ENCODE data around the gene ZNF214.

ZNF214 gene

DNA sequence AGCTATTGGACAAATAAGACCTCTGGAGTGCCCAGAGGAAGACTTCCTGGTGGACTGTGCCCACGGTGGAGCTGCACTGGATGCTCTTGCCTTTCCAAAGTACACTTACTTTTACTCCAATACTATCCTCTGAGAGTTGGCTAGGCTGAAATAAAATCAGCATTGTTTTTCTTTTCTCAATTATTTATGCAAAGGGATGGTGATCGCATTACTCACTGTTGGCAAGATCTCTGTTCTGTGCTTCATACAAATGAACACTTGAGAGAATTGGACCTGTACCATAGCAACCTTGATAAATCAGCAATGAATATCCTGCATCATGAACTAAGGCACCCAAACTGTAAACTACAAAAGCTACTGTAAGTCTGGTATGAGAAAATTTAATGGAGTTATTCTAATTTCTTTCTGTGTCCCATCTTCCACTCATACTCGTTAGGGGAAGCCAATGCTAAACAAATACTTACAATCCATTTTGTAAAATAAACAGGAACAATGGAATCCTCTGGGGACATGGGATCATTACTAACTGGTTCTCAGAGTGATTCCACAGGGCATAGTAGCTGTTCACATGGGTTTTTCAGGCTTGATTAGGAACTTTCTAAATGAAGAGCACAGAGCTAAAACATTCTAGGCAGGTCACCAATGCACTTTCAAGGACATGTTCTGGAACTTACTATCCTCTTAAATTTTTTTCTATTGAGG is 26.5 kb upstream of the ZNF214 start:
- no peak overlapping the region for H2AFZ ChIP-seq (ENCODE audit: low read depth, low read length, severe bottlenecking)
- H3K9me3 ChIP-seq (ENCODE audit: insufficient read depth, low read length), result no peaks in the 10 kb centered on the region
- H3K9me2 ChIP-seq (replicated peaks; ENCODE audit: insufficient read depth, low read length), result no peaks in the 10 kb centered on the region
- H3K79me2 ChIP-seq (ENCODE audit: insufficient read depth, low read length), result no peaks in the 10 kb centered on the region
- no peak overlapping the region for H3K27ac ChIP-seq (ENCODE audit: low read depth, low read length)
- H4K20me1 ChIP-seq (ENCODE audit: low read depth, low read length), result no peaks in the 10 kb centered on the region
- H3K27me3 ChIP-seq (ENCODE audit: low read length), result no peaks in the 10 kb centered on the region
- H3K9ac ChIP-seq (ENCODE audit: low read length), result no peak overlapping the region
- H3K4me2 ChIP-seq (ENCODE audit: low read depth, low read length, poor library complexity, severe bottlenecking), result no peak overlapping the region
- no peaks in the 10 kb centered on the region for H3K36me3 ChIP-seq (ENCODE audit: low read length)
- TF ChIP-seq EZH2phosphoT487 (conservative IDR thresholded peaks at IDR 0.05; ENCODE audit: low read length), result no peak
- no peak for TF ChIP-seq CTCF (IDR thresholded peaks at IDR 0.05; ENCODE audit: insufficient read depth, low read length, poor library complexity, severe bottlenecking)
- H3K4me3 ChIP-seq (ENCODE audit: insufficient read depth, low read length, poor library complexity, severe bottlenecking), result no peak overlapping the region
- no peaks in the 10 kb centered on the region for H3F3A ChIP-seq (ENCODE audit: insufficient read depth)

- Histone ChIP-seq H3K79me2 (ENCODE audit: insufficient read depth, low read length) (no peaks in the 10 kb centered on the region), H2AFZ (ENCODE audit: low read depth, low read length, severe bottlenecking) (no peak overlapping the region), H3K4me3 (ENCODE audit: insufficient read depth, low read length, poor library complexity, severe bottlenecking) (no peak overlapping the region), H3K27me3 (ENCODE audit: low read length) (no peaks in the 10 kb centered on the region), H3K9me3 (ENCODE audit: insufficient read depth, low read length) (no peaks in the 10 kb centered on the region), H3K27ac (ENCODE audit: low read depth, low read length) (no peak overlapping the region), H3K36me3 (ENCODE audit: low read length) (no peaks in the 10 kb centered on the region), H3K9me2 (replicated peaks; ENCODE audit: insufficient read depth, low read length) (no peaks in the 10 kb centered on the region), H3K4me2 (ENCODE audit: low read depth, low read length, poor library complexity, severe bottlenecking) (no peak overlapping the region), H3K9ac (ENCODE audit: low read length) (no peak overlapping the region), H3F3A (ENCODE audit: insufficient read depth) (no peaks in the 10 kb centered on the region), H4K20me1 (ENCODE audit: low read depth, low read length) (no peaks in the 10 kb centered on the region)
- TF ChIP-seq CTCF (IDR thresholded peaks at IDR 0.05; ENCODE audit: insufficient read depth, low read length, poor library complexity, severe bottlenecking), result no peak
- TF ChIP-seq EZH2phosphoT487 (conservative IDR thresholded peaks at IDR 0.05; ENCODE audit: low read length), result no peak
Observed at GRCh38 chr11:7034019-7034418, 13.9 kb upstream of the ZNF214 start.

DNA sequence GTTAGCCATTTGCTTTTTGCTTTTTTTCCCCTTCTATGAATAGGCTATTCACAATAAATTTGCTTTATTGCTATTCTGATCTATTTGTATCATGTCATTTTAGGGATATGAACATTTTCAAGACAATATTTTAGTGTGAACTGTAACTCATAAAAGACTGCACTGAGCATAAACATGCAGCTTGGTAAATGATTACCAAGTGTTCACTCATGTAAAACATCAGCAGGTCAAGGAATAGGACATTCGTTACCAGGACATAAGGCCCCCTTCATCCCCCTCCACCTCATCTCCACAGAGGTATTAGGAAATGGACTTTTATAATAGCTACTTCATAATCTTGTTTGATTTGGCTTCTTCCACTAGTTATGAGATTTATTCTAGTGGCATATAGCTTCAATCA is 12.5 kb upstream of the ZNF214 start:
- H4K20me1 ChIP-seq (ENCODE audit: low read depth, low read length), result no peaks in the 10 kb centered on the region
- TF ChIP-seq EZH2phosphoT487 (conservative IDR thresholded peaks at IDR 0.05; ENCODE audit: low read length) (no peak), CTCF (IDR thresholded peaks at IDR 0.05; ENCODE audit: insufficient read depth, low read length, poor library complexity, severe bottlenecking) (no peak)
- H3K4me3 ChIP-seq (ENCODE audit: insufficient read depth, low read length, poor library complexity, severe bottlenecking), result no peak overlapping the region
- no peak overlapping the region for H3K4me2 ChIP-seq (ENCODE audit: low read depth, low read length, poor library complexity, severe bottlenecking)
- no peak overlapping the region for H3K27ac ChIP-seq (ENCODE audit: low read depth, low read length)
- H3K9me2 ChIP-seq (replicated peaks; ENCODE audit: insufficient read depth, low read length), result no peaks in the 10 kb centered on the region
- no peaks in the 10 kb centered on the region for H3F3A ChIP-seq (ENCODE audit: insufficient read depth)
- no peak overlapping the region for H2AFZ ChIP-seq (ENCODE audit: low read depth, low read length, severe bottlenecking)
- no peaks in the 10 kb centered on the region for H3K79me2 ChIP-seq (ENCODE audit: insufficient read depth, low read length)
- H3K27me3 ChIP-seq (ENCODE audit: low read length), result no peaks in the 10 kb centered on the region
- H3K9me3 ChIP-seq (ENCODE audit: insufficient read depth, low read length), result no peaks in the 10 kb centered on the region
- H3K9ac ChIP-seq (ENCODE audit: low read length), result no peak overlapping the region
- H3K36me3 ChIP-seq (ENCODE audit: low read length), result no peaks in the 10 kb centered on the region

All from SU-DHL-6 (cell line).